ENCODE data around the gene LRRC75A.
A peak's percentile ranks its signal among the peaks of the same experiment; 100 is the strongest.

LRRC75A gene

GRCh38 chr17:16491131-16491702, 776 bp downstream of the LRRC75A start:
- Histone ChIP-seq H4K20me1 (ENCODE audit: insufficient read depth, low read length) (no peaks in the 10 kb centered on the region), H3F3A (ENCODE audit: insufficient read depth, low read length) (no peaks in the 10 kb centered on the region), H3K9me2 (ENCODE audit: low read depth, low read length) (no peaks in the 10 kb centered on the region), H3K27me3 (ENCODE audit: insufficient read depth, low read length) (peaks cover 3% of the 10 kb centered on the region; the same call in 1 of the 2 replicates), H3K79me2 (ENCODE audit: insufficient read depth, low read length) (no peaks in the 10 kb centered on the region), H3K9ac (ENCODE audit: low read length) (no peak overlapping the region; the same call in 1 of the 2 replicates), H3K4me2 (ENCODE audit: low read length) (peak overlapping the region; percentile 68), H3K27ac (ENCODE audit: low read depth, low read length, poor library complexity, severe bottlenecking) (no peak overlapping the region), H3K36me3 (ENCODE audit: insufficient read depth, low read length) (no peaks in the 10 kb centered on the region), H3K9me3 (ENCODE audit: low read length) (no peaks in the 10 kb centered on the region), H2AFZ (ENCODE audit: low read length) (no peak overlapping the region), H3K4me3 (ENCODE audit: low read depth, low read length, poor library complexity, severe bottlenecking) (peak overlapping the region; percentile 55), H3K4me1 (ENCODE audit: insufficient read depth, low read length, severe bottlenecking) (peaks cover 6% of the 10 kb centered on the region)
- TF ChIP-seq, protein P1, sequence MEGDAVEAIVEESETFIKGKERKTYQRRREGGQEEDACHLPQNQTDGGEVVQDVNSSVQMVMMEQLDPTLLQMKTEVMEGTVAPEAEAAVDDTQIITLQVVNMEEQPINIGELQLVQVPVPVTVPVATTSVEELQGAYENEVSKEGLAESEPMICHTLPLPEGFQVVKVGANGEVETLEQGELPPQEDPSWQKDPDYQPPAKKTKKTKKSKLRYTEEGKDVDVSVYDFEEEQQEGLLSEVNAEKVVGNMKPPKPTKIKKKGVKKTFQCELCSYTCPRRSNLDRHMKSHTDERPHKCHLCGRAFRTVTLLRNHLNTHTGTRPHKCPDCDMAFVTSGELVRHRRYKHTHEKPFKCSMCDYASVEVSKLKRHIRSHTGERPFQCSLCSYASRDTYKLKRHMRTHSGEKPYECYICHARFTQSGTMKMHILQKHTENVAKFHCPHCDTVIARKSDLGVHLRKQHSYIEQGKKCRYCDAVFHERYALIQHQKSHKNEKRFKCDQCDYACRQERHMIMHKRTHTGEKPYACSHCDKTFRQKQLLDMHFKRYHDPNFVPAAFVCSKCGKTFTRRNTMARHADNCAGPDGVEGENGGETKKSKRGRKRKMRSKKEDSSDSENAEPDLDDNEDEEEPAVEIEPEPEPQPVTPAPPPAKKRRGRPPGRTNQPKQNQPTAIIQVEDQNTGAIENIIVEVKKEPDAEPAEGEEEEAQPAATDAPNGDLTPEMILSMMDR (IDR thresholded peaks at IDR 0.05; ENCODE audit: low read length), result no peak
- no peak for TF ChIP-seq EZH2 (IDR thresholded peaks at IDR 0.05; ENCODE audit: borderline replicate concordance, low read length)

DNA sequence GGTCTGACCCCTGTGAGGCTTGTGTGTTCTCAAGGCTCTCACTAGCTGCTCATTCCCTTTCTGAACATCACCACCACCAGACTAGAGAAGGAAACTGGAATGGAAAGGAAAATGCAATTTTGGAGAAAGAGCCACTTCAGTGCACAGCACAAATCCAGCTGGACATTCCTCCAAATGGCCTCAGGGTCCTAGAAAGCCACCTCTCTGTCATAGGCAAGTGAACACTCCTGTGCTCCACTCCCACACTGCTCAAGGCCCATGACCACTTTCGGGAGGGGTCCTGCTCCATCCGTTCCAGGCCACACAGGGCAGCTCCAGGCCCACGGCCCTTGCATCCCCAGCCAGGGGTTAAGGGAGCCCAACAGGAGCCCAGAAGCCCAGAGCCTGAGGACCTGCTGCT, 2.6 kb downstream of the LRRC75A start:
- peaks cover 6% of the 10 kb centered on the region for H3K4me1 ChIP-seq (ENCODE audit: insufficient read depth, low read length, severe bottlenecking)
- H3K4me3 ChIP-seq (ENCODE audit: low read depth, low read length, poor library complexity, severe bottlenecking), result no peak overlapping the region
- no peaks in the 10 kb centered on the region for H4K20me1 ChIP-seq (ENCODE audit: insufficient read depth, low read length)
- no peaks in the 10 kb centered on the region for H3K9me2 ChIP-seq (ENCODE audit: low read depth, low read length)
- peaks cover 6% of the 10 kb centered on the region; the same call in 1 of the 2 replicates for H3K27me3 ChIP-seq (ENCODE audit: insufficient read depth, low read length)
- TF ChIP-seq EZH2 (IDR thresholded peaks at IDR 0.05; ENCODE audit: borderline replicate concordance, low read length), result no peak
- TF ChIP-seq, protein P1 (IDR thresholded peaks at IDR 0.05; ENCODE audit: low read length), result no peak
- no peaks in the 10 kb centered on the region for H3K79me2 ChIP-seq (ENCODE audit: insufficient read depth, low read length)
- H3K9ac ChIP-seq (ENCODE audit: low read length), result no peak overlapping the region
- no peak overlapping the region for H2AFZ ChIP-seq (ENCODE audit: low read length)
- H3K4me2 ChIP-seq (ENCODE audit: low read length), result no peak overlapping the region
- H3K36me3 ChIP-seq (ENCODE audit: insufficient read depth, low read length), result no peaks in the 10 kb centered on the region
- H3K9me3 ChIP-seq (ENCODE audit: low read length), result no peaks in the 10 kb centered on the region
- H3F3A ChIP-seq (ENCODE audit: insufficient read depth, low read length), result no peaks in the 10 kb centered on the region
- no peak overlapping the region for H3K27ac ChIP-seq (ENCODE audit: low read depth, low read length, poor library complexity, severe bottlenecking)

- Histone ChIP-seq H3K4me3 (ENCODE audit: low read depth, low read length, poor library complexity, severe bottlenecking) (no peak overlapping the region), H3K4me1 (ENCODE audit: insufficient read depth, low read length, severe bottlenecking) (peaks cover 6% of the 10 kb centered on the region), H3K27ac (ENCODE audit: low read depth, low read length, poor library complexity, severe bottlenecking) (no peak overlapping the region), H3K27me3 (ENCODE audit: insufficient read depth, low read length) (peaks cover 7% of the 10 kb centered on the region; the same call in 1 of the 2 replicates), H3K9me3 (ENCODE audit: low read length) (no peaks in the 10 kb centered on the region), H4K20me1 (ENCODE audit: insufficient read depth, low read length) (no peaks in the 10 kb centered on the region), H3K4me2 (ENCODE audit: low read length) (no peak overlapping the region), H3F3A (ENCODE audit: insufficient read depth, low read length) (no peaks in the 10 kb centered on the region), H3K9ac (ENCODE audit: low read length) (no peak overlapping the region), H3K9me2 (ENCODE audit: low read depth, low read length) (no peaks in the 10 kb centered on the region), H3K79me2 (ENCODE audit: insufficient read depth, low read length) (no peaks in the 10 kb centered on the region), H2AFZ (ENCODE audit: low read length) (no peak overlapping the region), H3K36me3 (ENCODE audit: insufficient read depth, low read length) (no peaks in the 10 kb centered on the region)
- TF ChIP-seq, protein P1 (IDR thresholded peaks at IDR 0.05; ENCODE audit: low read length), result no peak
- no peak for TF ChIP-seq EZH2 (IDR thresholded peaks at IDR 0.05; ENCODE audit: borderline replicate concordance, low read length)
Observed at GRCh38 chr17:16488968-16489337, 3.0 kb downstream of the LRRC75A start.
